Natural killer cell (primary cell): ENCODE data around the gene LRRC73. TPM values are rescaled to one million over a fixed set of nuclear protein-coding genes. Genes with fewer than 3 reads are reported as not detected.

Experiments
- ATAC-seq, 3 donors: fragments of 150-1000 bp in 2 of 3; fragments of 200-7000 bp in 1 of 3; cut with Tn5 transposase; 1 replicate in 1 of 3; 2 replicates in 2 of 3; pipeline ENCODE4 v1.10.0; 2021; ENCODE audit warnings: mild to moderate bottlenecking in 2 of 3, moderate library complexity in 2 of 3
- DNase-seq, 2 donors: peaks; one replicate each; pipeline versions ENCODE4 v3.0.0 to v3.0.0-alpha.2; 2013 to 2021; ENCODE audit warnings: mixed read lengths in 1 of 2
- H3K27ac ChIP-seq: one replicate; pipeline ENCODE4 v1.5.1; 2013; ENCODE audit warnings: mild to moderate bottlenecking, low read length
- H3K27me3 ChIP-seq: one replicate; pipeline ENCODE4 v1.6.1; 2013; ENCODE audit warnings: low read length; ENCODE audit not compliant: control insufficient read depth, insufficient read depth
- H3K36me3 ChIP-seq: one replicate; pipeline ENCODE4 v1.6.1; 2013; ENCODE audit warnings: low read length; ENCODE audit not compliant: control insufficient read depth, insufficient read depth
- H3K4me1 ChIP-seq: one replicate; pipeline ENCODE4 v1.6.1; 2013; ENCODE audit warnings: low read length; ENCODE audit not compliant: control insufficient read depth, insufficient read depth
- H3K4me3 ChIP-seq: one replicate; pipeline ENCODE4 v1.5.1; 2013; ENCODE audit warnings: low read length
- H3K9me3 ChIP-seq: one replicate; pipeline ENCODE4 v1.6.1; 2013; ENCODE audit warnings: low read length; ENCODE audit not compliant: control insufficient read depth, insufficient read depth
- H3K27ac Mint-ChIP-seq, 2 donors: one replicate each; pipeline ENCODE4 v1.8.0; 2022; ENCODE audit warnings: mild to moderate bottlenecking in 2 of 2, mixed read lengths in 2 of 2, moderate library complexity in 1 of 2
- H3K27me3 Mint-ChIP-seq, 2 donors: one replicate each; pipeline ENCODE4 v1.8.0; 2022; ENCODE audit warnings: low read depth in 2 of 2, mixed read lengths in 2 of 2
- H3K36me3 Mint-ChIP-seq: one replicate; pipeline ENCODE4 v1.8.0; 2022; ENCODE audit warnings: mixed read lengths
- H3K4me1 Mint-ChIP-seq, 2 donors: one replicate each; pipeline ENCODE4 v1.8.0; 2022; ENCODE audit warnings: mixed read lengths in 2 of 2
- H3K4me3 Mint-ChIP-seq: one replicate; pipeline ENCODE4 v1.8.0; 2022; ENCODE audit warnings: mild to moderate bottlenecking, moderate library complexity, mixed read lengths
- H3K9me3 Mint-ChIP-seq, 2 donors: one replicate each; pipeline ENCODE4 v1.8.0; 2022; ENCODE audit warnings: mixed read lengths in 2 of 2
- WGBS: methylation state at CpG from one replicate; pipeline ENCODE4 v1.1.7; 2013; ENCODE audit warnings: missing lambda C conversion rate; ENCODE audit not compliant: insufficient coverage; 5-methylcytosine and 5-hydroxymethylcytosine counted together
- intact Hi-C: fragments of 100-400 bp; cut with micrococcal nuclease; formaldehyde crosslinking; loops from one replicate; pipeline ENCODE4 v1.14.2; 2022
- total RNA-seq, 4 donors: library from RNA; stranded (reverse); fragments of 120-200 nt in 1 of 4; gene quantifications; one replicate each; pipeline versions ENCODE4 v1.2.3 to v1.2.4, GENCODE V29; 2013 to 2022
- TF ChIP-seq, protein P1 (sequence below): fragments of 200-600 bp; IDR thresholded peaks from one replicate; pipeline ENCODE4 v1.8.0; 2022; ENCODE audit warnings: antibody characterized with exemption

The LRRC73 gene
- total RNA-seq, 3 donors from 2014 or later (not counting 1 experiment from before 2014, with no cell fraction given) = 0.24 to 0.68 (median 0.45) TPM

GRCh38 chr6:43521836-43522235, 11.7 kb upstream of the LRRC73 start:
- Mint-ChIP-seq H3K36me3 (peaks cover 8% of the 10 kb centered on the region), H3K4me3 (no peak overlapping the region), H3K9me3 (no peaks in the 10 kb centered on the region), H3K4me1 (no peaks in the 10 kb centered on the region), H3K27ac (no peak overlapping the region), H3K27me3 (no peaks in the 10 kb centered on the region)
- no peaks in the 10 kb centered on the region for H3K9me3 ChIP-seq
- ATAC-seq (no peak), DNase-seq (no peak)
- 93% methylated on average over 2 of the region's 2 CpGs for WGBS
- H3K4me3 ChIP-seq = no peak overlapping the region
- H3K36me3 ChIP-seq = peaks cover 74% of the 10 kb centered on the region
- H3K4me1 ChIP-seq = peaks cover 9% of the 10 kb centered on the region
- TF ChIP-seq, protein P1, sequence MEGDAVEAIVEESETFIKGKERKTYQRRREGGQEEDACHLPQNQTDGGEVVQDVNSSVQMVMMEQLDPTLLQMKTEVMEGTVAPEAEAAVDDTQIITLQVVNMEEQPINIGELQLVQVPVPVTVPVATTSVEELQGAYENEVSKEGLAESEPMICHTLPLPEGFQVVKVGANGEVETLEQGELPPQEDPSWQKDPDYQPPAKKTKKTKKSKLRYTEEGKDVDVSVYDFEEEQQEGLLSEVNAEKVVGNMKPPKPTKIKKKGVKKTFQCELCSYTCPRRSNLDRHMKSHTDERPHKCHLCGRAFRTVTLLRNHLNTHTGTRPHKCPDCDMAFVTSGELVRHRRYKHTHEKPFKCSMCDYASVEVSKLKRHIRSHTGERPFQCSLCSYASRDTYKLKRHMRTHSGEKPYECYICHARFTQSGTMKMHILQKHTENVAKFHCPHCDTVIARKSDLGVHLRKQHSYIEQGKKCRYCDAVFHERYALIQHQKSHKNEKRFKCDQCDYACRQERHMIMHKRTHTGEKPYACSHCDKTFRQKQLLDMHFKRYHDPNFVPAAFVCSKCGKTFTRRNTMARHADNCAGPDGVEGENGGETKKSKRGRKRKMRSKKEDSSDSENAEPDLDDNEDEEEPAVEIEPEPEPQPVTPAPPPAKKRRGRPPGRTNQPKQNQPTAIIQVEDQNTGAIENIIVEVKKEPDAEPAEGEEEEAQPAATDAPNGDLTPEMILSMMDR = no peak
- H3K27ac ChIP-seq = no peak overlapping the region
- H3K27me3 ChIP-seq = no peaks in the 10 kb centered on the region
- intact Hi-C loops = no loop called here

GRCh38 chr6:43520097-43520496, 10.0 kb upstream of the LRRC73 start:
- WGBS = 97% methylated on average over 8 of the region's 8 CpGs
- H3K27ac Mint-ChIP-seq = no peak overlapping the region
- no peaks in the 10 kb centered on the region for H3K9me3 Mint-ChIP-seq
- H3K27ac ChIP-seq = no peak overlapping the region
- H3K36me3 ChIP-seq = peaks cover 61% of the 10 kb centered on the region
- no peaks in the 10 kb centered on the region for H3K36me3 Mint-ChIP-seq
- no peak for DNase-seq
- peaks cover 23% of the 10 kb centered on the region for H3K4me1 ChIP-seq
- H3K9me3 ChIP-seq = no peaks in the 10 kb centered on the region
- TF ChIP-seq, protein P1 = no peak
- no peak overlapping the region for H3K4me3 Mint-ChIP-seq
- no peak for ATAC-seq
- H3K27me3 Mint-ChIP-seq = no peaks in the 10 kb centered on the region
- intact Hi-C loops = no loop called here
- no peaks in the 10 kb centered on the region for H3K4me1 Mint-ChIP-seq
- no peaks in the 10 kb centered on the region for H3K27me3 ChIP-seq
- H3K4me3 ChIP-seq = no peak overlapping the region

GRCh38 chr6:43517505-43518357, 7.6 kb upstream of the LRRC73 start:
- ATAC-seq (no peak), DNase-seq (peak in 1 of 2 donors; percentile 40)
- TF ChIP-seq, protein P1 = no peak
- Mint-ChIP-seq H3K27me3 (no peaks in the 10 kb centered on the region), H3K36me3 (no peaks in the 10 kb centered on the region), H3K27ac (no peak overlapping the region), H3K9me3 (no peaks in the 10 kb centered on the region), H3K4me1 (peaks cover 0 to 14% of the 10 kb centered on the region in 2 donors), H3K4me3 (no peak overlapping the region)
- intact Hi-C loops = loop anchor here (1.0 to 10.0 kb wide), 4 partner anchors 40 to 153 kb away; partner anchors contain the start of genes ABCC10, POLH, TJAP1 and XPO5
- no peaks in the 10 kb centered on the region for H3K9me3 ChIP-seq
- peak overlapping the region; percentile 86 for H3K4me3 ChIP-seq
- 7% methylated on average over 10 of the region's 10 CpGs for WGBS
- peak overlapping the region; percentile 62 for H3K27ac ChIP-seq
- H3K36me3 ChIP-seq = peaks cover 57% of the 10 kb centered on the region
- H3K27me3 ChIP-seq = no peaks in the 10 kb centered on the region
- peaks cover 26% of the 10 kb centered on the region for H3K4me1 ChIP-seq
